GM21447 (cell line): Measurements from ENCODE around the gene DNAJC5.
"Not testable (repeated sequence)": the region's sequence is repeated elsewhere in the genome, so short reads cannot be mapped to it uniquely, and the experiment has no call there.

Source experiments
- ATAC-seq: cut with Tn5 transposase; IDR thresholded peaks from one replicate; pipeline ENCODE4 v1.9.1; 2021; ENCODE audit not compliant: unreplicated experiment

DNAJC5 gene

GRCh38 chr20:63966172-63966943 is 71.4 kb downstream of the DNAJC5 start:
- no peak for ATAC-seq

GRCh38 chr20:63966944-63967322 is 72.0 kb downstream of the DNAJC5 start:
- ATAC-seq: no peak

DNA sequence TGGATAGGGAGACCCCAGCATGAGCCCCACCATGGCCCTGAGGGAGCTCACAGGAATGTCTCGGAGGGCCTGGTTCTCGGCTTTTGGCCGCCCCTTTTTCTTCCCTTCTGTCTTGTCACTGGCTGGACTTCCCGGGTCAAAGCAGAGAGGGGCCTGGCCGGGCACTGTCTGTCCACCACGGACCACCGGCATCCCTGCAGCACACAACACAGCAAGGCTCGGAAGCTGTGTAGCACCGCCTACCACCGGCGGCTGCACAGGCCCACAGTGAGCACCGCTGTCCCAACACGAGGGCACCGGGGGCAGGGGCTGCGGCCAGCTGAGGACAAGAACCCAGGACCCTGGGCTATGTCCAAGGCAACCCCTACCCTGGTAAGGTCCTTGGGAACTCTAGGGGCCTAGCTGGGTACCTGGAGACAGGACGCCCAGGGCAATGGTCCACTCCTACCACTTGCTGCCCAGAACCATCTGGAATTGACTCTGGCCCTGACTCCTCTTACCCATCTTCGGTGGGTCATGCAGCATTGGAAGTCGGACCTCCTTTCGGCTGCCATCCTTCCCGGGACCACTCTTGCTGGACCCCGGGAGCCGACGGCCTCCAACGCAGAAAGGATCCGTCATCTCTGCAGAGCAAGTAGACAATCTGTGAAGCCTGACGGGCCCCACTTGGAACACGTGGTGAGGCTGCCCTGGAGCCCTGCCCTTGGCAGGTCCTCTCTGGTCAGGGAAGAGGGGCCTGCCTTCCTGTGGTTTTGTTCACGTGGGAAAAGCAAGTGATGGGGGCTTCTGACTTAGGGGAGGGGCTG is 72.6 kb downstream of the DNAJC5 start:
- ATAC-seq: no peak

- ATAC-seq: no peak
Measured at GRCh38 chr20:63968136-63968927, 73.4 kb downstream of the DNAJC5 start.

GRCh38 chr20:63968928-63969760 is 74.2 kb downstream of the DNAJC5 start:
- no peak for ATAC-seq

- ATAC-seq: no peak
Measured at GRCh38 chr20:63969838-63970713, 75.2 kb downstream of the DNAJC5 start, which contains the start of gene ZNF512B. TSS of gene ZNF512B (minus strand) at chr20:63969930. CDS start at chr20:63967950, 1,980 bp downstream.

DNA sequence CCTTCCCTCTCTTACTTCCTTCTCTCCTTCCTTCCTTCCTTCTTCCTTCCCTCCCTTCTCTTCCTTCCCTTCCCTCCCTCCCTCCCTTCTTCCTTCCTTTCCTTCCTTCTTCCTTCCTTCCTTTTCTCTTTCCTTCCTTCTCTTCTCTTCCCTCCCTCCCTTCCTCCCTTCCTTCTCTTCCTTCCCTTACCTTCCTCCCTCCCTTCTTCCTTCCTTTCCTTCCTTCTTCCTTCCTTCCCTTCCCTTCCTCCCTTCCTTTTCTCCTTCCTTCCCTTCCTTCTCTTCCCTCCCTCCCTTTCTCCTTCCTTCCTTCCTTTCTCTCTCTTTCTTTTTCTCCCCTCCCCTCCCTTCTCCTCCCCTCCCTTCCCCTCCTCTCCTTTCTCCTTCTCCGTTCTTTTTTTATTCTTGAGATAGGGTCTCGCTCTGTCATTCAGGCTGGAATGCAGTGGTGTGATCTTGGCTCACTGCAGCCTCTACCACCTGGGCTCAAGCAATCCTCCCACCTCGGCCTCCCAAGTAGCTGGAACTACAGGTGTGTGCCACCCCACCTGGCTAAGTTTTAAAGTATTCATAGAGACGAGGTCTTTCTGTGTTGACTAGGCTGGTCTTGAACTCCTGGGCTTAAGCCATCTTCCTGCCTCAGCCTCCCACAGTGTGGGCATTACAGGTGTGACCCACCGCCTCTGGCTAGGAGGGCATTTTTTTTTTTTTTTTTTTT is 75.9 kb downstream of the DNAJC5 start:
- ATAC-seq: no peak

GRCh38 chr20:63971960-63972311 is 77.0 kb downstream of the DNAJC5 start:
- not testable (repeated sequence) for ATAC-seq

DNA sequence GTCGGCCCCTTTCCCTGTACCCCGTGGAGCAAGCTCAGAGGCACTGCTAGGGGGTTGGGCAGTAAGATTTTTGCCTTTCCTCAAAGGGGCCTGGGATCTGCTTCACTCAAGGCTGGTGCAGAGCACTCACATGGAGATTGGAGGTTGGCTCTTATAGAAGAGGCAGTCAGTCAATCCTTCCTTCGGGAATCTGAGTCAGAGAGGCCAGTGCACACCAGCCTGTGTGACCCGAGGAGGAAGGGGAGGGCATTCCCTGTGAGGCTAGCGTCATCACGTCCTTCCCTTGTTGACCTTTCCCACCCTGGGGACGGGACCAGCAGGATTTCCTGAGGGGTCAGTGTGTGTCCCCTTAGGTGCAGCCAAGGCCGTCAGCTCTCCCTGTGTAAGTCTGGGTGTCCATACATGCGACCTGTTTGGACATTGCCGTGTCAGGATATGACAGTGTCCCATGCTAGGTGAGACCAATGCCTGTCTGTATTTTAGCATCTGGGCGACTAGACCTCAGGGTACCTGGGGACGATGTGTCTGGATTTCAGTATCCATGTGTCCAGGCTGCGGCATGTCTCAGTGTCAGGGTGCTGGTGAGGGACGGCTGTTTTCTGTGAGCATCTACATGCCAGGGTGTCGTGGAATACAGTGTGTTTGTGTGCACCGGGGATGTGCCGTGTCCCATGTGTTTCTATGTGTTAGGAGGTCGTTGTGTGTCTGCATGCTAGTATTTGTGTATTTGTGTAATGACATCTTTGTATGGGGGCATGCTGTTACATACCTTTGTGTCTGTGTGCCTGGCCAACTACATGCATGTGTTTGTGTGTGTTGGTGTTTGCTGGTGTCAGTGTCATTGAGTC is 77.6 kb downstream of the DNAJC5 start:
- ATAC-seq: no peak

GRCh38 chr20:63973160-63973479 is 78.2 kb downstream of the DNAJC5 start:
- ATAC-seq: no peak

DNA sequence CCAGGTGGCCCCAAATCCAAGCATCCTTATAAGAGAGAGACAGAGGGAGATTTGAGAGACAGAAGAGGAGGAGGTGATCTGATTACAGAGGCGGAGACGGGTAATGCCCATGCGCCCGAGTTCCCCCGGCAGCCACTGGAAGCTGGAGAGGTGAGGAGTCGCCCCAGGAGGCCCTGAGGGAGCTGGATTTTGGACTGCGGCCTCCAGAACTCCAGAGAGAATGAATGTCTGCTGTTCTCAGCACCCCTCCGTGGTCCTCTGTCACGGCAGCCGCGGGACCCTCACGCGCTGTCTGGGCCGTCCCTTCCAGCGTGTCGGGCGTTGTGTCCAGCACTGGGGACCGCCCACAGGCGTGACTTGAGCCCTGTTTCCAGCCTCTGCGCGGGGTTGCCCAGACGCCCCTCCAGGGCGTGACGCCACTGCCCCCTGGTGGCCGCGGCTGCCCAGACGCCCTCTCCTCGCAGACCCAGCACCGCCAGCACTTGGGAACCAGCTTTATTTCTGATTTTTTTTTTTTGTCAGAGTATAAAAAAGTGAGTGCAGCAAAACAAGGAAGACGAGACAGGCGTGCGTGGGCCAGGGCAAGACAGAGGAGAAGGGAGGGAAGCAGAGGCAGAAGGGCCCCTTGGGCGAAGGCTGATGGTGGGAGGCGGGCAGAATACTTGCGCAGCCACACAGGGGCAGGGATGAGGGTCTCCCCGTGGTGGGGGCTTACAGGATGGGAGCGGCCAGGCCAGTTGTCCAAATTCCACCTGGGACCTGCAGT is 78.9 kb downstream of the DNAJC5 start:
- ATAC-seq: no peak

GRCh38 chr20:63974402-63975200 is 79.7 kb downstream of the DNAJC5 start:
- no peak for ATAC-seq

DNA sequence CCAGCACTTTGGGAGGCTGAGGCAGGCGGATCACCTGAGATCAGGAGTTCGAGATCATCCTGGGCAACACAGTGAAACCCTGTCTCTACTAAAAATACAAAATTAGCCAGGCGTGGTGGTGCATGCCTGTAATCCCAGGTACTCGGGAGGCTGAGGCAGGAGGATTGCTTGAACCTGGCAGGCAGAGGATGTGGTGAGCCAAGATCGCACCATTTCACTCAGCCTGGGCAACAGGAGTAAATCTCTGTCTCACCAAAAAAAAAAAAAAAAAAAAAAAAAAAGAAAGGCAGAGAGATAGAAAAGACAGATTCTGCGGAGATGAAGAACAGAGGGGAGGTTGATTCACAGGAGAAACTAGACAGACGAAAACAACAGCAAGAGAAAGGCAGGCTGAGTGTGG is 81.6 kb downstream of the DNAJC5 start:
- not testable (repeated sequence) for ATAC-seq

GRCh38 chr20:63976980-63977738 is 82.2 kb downstream of the DNAJC5 start:
- ATAC-seq: no peak

- ATAC-seq: no peak
Measured at GRCh38 chr20:63977739-63978276, 82.9 kb downstream of the DNAJC5 start.
